SIG-M5 treated with dmso at 0.1 percent for 504 hours (cell line): ENCODE data around the gene HMCN1.
A peak's percentile ranks its signal among the peaks of the same experiment; 100 is the strongest.

Source experiments
- DNase-seq: peaks from one replicate; lab custom pipeline; 2025; ENCODE audit not compliant: unreplicated experiment; lab: John Stamatoyannopoulos, UW

Gene HMCN1

GRCh38 chr1:186063091-186063657 is 329.0 kb downstream of the HMCN1 start:
- DNase-seq = no peak

DNA sequence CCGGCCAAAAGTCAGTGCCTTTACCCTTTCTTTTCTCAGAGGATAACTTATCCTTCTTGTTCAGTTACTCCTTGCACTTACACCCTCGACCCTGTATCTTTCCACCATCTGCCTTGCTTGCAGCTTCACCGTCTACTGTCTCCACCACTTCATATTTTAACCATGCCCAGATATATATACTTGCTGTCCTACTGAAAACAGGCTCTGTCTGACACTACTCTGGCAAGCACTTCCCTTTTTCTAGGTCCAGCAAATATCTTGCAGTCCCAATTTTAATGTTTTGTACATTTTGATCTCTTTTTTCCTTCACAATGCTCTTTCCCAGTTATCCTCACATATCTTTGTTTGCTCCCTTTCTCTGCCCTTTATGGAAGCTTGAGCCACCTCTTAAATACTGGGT is 332.2 kb downstream of the HMCN1 start:
- no peak for DNase-seq

GRCh38 chr1:186073697-186074096 is 339.5 kb downstream of the HMCN1 start:
- DNase-seq = no peak

DNA sequence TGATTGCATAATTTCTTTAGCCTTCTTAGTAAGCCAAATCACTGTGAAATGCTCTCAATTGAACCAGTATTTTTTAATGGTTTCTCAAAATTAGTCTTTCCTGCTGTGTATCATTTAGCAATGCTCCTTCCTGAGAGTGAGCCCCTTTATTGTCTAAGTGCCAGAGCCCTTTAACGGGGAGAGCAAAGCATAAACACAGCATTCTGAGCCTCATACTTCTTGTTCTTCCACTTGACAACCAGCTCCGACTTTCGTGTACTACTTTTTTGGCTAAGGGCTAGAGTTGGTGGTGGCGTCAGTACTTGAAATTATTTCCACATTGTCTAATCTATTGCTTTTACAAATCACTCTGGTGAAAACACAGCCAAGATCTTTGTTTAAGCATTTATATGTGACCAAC is 341.8 kb downstream of the HMCN1 start:
- DNase-seq = no peak

- DNase-seq = no peak
These were observed 344.1 kb downstream of the HMCN1 start for GRCh38 chr1:186078245-186078644.

DNA sequence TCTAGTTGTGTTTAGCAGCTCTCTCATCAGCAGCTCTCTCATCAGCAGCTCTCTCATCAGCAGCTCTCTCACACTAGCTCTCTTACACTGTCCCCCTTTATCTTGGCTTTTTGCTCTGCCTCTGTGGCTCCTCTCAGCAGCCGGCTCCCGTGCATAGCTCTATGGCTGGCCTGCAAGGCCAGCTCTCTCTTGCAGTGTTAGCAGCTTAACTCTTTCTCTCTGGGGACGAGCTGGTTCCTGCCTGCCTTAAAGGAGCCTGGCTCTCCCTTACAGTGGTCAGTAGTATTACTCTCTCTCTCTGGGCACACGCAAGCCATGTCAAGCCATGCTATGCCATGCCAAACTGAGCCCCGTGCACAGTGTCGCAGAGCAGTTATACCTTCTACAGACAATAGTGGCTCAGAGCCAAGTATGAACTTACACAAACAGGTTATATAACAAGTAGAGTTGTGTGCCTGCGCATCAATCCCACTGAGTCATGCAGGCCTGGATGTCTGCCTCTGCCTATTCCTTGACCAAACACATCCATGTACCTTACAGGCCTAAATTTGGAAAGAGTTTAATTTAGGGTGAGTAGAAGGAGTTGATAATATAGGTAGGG is 345.0 kb downstream of the HMCN1 start:
- no peak for DNase-seq

GRCh38 chr1:186082235-186082937 is 348.2 kb downstream of the HMCN1 start:
- DNase-seq = peak; percentile 83

- DNase-seq = no peak
These were observed 352.4 kb downstream of the HMCN1 start for GRCh38 chr1:186086583-186086982.

GRCh38 chr1:186089940-186090339 is 355.7 kb downstream of the HMCN1 start:
- no peak for DNase-seq

DNA sequence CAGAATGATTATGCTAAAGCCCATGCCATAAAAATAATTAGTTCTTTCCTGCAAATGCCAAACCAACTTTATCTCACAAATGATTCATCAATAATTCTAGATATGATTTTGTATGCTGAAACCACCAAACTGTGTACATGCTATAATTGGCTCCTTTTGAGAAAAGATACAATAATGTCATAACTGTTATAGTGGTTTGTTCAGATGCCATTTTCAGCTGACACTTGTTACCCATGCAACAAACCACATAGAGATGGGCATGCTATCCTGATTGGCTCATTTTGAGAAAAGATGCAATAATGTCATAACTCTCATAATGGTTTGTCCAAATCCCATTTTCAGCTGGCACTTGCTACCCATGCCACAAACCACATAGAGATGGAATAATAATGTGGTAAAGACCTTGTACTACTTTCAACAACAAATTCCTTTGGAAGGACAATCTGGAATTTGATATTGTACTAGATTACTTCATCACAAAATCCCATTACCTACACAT is 357.1 kb downstream of the HMCN1 start:
- no peak for DNase-seq

- DNase-seq = no peak
These were observed 359.2 kb downstream of the HMCN1 start for GRCh38 chr1:186093437-186093836.

GRCh38 chr1:186094172-186094571 is 360.0 kb downstream of the HMCN1 start:
- no peak for DNase-seq

DNA sequence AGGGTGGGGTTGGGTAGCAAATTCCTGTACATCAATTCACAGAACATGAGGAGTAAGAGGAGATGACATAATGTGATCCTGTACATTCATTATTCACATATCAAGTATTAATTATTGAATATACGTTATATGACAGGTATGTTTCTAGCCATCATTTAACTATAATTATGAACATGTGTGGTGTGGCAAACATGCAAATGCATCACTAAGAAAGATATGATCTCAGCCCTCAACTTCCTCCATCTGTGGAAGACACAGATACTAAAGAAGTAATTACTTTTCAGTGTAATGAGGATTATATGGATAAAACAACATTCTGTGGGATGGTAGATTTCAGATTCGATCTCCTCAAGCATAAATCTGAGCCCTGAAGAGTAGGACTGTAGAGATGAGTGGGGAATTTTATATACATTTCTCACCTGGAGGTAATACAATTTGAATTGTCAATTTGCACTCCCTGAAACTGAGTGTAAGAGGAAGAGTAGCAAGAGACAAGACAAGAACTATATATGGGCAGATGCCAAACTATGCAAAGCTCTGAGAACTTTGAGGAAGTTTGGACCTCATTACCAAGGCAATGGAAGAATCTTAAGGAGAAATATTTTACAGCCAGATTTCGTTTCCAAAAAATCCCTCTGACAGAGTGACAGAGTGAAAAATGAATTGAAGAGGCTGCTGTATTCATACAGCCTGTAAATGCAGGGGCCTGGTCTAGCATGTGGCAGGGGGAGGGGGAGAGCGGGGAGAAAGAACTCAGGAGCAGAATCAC is 365.3 kb downstream of the HMCN1 start:
- DNase-seq = no peak

DNA sequence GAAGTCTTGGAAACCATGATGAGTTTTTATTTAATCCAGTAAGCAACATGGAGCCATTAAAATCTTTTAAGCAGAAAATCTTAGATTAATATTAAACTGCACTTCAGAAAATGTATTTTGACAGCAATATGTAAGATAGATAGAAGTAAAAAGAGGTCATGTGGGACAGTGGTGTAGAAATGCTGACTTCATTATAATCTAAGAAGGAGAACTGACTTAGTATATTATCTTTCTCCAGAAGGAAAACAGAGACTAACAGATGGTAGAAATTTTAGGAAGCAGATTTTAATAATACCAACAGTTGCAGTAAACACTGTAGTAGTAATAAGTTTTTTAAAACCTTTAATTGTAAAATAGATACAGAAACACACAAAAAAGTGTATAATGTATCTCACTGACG is 367.9 kb downstream of the HMCN1 start:
- DNase-seq = no peak

- no peak for DNase-seq
These were observed 368.5 kb downstream of the HMCN1 start for GRCh38 chr1:186102547-186103148.

- DNase-seq = no peak
These were observed 370.3 kb downstream of the HMCN1 start for GRCh38 chr1:186104459-186104858.

DNA sequence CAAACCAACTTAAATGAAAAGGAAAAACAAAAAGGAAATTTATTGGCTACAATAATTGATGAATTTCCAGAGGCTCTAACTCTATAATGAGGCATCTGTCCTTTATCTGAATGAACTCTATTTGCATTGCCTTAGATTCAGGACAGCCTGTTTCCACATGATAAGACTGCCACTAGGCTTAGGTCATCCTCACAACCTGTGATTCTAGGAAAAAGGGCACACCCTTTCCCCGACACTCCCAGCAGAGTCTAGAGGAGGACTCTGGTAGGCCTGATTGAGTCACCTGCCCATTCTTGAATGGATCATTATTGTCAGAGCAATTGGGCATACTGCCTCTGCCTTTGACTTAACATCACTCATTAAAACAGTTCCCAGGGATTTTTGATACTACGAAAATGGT is 378.1 kb downstream of the HMCN1 start:
- DNase-seq = no peak

GRCh38 chr1:186113461-186113860 is 379.3 kb downstream of the HMCN1 start:
- DNase-seq = no peak

GRCh38 chr1:186118724-186119123 is 384.5 kb downstream of the HMCN1 start:
- no peak for DNase-seq

GRCh38 chr1:186122837-186123236 is 388.6 kb downstream of the HMCN1 start:
- no peak for DNase-seq

DNA sequence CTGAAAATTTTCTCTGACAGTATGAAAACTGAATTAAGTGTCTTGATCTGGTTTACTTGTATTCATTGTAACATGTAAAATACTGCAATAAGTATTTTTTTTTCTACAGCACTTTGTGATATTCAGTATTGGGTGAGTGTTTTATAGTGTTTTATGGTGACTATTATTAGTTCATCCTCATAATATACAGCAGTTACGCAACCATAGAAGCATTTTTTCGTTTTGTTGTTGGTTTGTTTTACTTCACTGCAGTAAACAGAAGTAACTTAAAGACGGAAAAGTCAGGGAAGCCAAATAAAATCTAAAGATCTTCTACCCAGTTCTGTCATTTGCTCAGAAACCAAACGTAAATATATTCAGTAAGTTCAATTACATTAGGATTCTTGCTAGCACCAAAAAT is 390.8 kb downstream of the HMCN1 start:
- no peak for DNase-seq
